ENCODE results near the gene CYSLTR2. TPM values are rescaled to one million over a fixed set of nuclear protein-coding genes. Genes with fewer than 3 reads are reported as not detected.
"Not testable (repeated sequence)": the region's sequence is repeated elsewhere in the genome, so short reads cannot be mapped to it uniquely, and the experiment has no call there.

The CYSLTR2 gene
- total RNA-seq, 1 experiment from 2014 or later = not detected

GRCh38 chr13:48693998-48694397 lies 40.3 kb downstream of the CYSLTR2 start:
- DNase-seq (ENCODE audit: low spot score) = no peak

DNA sequence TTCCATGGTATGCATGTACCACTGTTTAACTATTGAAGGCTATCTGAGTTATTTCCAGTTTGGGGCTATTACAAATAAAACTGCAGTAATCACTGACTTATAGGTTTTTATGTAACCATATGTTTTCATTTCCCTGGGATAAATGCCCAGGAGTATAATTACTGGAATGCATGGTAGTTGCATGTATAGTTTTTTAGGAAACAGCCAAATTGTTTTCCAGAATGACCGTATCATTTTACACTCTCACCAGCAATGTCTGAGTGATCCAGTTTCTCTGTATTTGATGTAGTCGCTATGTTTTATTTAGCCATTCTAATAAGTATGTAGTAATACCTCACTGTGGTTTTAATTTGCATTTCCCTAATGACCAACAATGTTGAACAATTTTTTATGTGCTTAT lies 42.0 kb downstream of the CYSLTR2 start:
- DNase-seq (ENCODE audit: low spot score) = no peak

GRCh38 chr13:48696676-48697075 lies 42.9 kb downstream of the CYSLTR2 start:
- DNase-seq (ENCODE audit: low spot score) = not testable (repeated sequence)

DNA sequence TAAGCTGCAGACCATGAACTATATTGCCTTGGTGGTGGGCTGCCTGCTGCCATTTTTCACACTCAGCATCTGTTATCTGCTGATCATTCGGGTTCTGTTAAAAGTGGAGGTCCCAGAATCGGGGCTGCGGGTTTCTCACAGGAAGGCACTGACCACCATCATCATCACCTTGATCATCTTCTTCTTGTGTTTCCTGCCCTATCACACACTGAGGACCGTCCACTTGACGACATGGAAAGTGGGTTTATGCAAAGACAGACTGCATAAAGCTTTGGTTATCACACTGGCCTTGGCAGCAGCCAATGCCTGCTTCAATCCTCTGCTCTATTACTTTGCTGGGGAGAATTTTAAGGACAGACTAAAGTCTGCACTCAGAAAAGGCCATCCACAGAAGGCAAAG lies 53.7 kb downstream of the CYSLTR2 start:
- DNase-seq (ENCODE audit: low spot score) = no peak

DNA sequence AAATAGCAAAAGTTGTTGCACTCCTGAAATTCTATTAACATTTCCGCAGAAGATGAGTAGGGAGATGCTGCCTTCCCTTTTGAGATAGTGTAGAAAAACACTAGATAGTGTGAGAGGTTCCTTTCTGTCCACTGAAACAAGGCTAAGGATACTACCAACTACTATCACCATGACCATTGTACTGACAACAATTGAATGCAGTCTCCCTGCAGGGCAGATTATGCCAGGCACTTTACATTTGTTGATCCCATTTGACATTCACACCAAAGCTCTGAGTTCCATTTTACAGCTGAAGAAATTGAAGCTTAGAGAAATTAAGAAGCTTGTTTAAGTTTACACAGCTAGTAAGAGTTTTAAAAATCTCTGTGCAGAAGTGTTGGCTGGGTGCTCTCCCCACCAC lies 55.0 kb downstream of the CYSLTR2 start:
- DNase-seq (ENCODE audit: low spot score) = no peak

DNA sequence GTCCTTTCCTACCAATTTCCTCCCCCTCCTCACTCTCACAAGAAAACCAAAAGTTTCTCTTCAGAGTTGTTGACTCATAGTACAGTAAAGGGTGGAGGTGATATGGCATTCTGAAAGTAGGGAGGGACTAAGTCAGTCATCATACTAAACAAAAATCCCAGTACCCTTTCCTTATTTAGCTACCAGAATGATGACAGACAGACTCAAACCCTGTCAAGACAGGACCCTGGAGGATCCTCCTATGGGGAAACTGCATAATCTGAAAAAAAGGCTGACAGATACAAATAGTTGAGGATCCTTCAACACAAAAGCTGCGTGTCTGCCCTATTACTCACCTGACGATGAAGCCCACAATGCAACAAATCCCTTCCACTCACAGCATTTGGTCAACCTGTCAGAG lies 55.5 kb downstream of the CYSLTR2 start:
- DNase-seq (ENCODE audit: low spot score) = no peak

- no peak for DNase-seq (ENCODE audit: low spot score)
These were observed 56.4 kb downstream of the CYSLTR2 start for GRCh38 chr13:48710160-48710559.

GRCh38 chr13:48712141-48712540 lies 58.4 kb downstream of the CYSLTR2 start:
- DNase-seq (ENCODE audit: low spot score) = no peak

GRCh38 chr13:48715977-48716376 lies 62.2 kb downstream of the CYSLTR2 start:
- DNase-seq (ENCODE audit: low spot score) = no peak

- DNase-seq (ENCODE audit: low spot score) = no peak
These were observed 66.9 kb downstream of the CYSLTR2 start for GRCh38 chr13:48720621-48721020.

DNA sequence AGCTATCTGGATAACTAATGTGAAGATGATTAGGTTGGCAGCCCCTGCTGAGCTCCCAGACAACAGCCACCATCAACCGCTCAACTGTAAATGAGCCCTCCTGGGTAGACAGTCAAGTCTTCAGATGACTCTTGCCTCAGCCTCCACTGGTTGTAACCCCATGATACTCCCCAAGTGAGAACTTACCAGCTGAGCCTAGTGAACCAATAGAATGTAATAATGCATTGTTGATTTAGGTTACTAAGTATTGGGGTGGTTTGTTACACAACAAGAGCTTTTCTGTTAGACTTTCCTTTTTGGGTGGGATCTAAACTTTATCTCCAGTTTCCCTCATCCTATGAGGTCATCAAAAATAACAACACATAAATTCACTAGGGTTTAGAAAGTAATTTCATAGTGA lies 69.4 kb downstream of the CYSLTR2 start:
- DNase-seq (ENCODE audit: low spot score) = no peak

GRCh38 chr13:48725271-48725670 lies 71.5 kb downstream of the CYSLTR2 start:
- DNase-seq (ENCODE audit: low spot score) = no peak

GRCh38 chr13:48726711-48727110 lies 73.0 kb downstream of the CYSLTR2 start:
- DNase-seq (ENCODE audit: low spot score) = no peak

- DNase-seq (ENCODE audit: low spot score) = peak; percentile 68
These were observed 73.7 kb downstream of the CYSLTR2 start for GRCh38 chr13:48727241-48728011.

DNA sequence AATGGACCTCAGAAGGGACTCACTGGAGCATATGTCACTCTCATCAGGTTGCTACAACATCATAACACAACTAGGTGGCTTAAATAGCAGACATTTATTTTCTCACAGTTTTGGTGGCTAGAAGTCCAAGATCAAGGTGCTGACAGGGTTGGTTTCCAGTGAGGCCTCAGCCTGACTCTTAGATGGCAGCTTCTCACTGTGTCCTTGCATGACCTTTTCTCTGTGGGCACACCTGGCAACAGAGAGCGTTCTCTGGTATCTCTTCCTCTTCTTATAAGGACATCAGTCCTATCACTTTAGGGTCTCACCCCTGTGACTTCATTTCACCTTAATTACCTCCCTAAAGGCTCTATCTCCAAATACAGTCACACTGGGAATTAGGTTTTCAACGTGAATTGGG lies 74.5 kb downstream of the CYSLTR2 start:
- no peak for DNase-seq (ENCODE audit: low spot score)

DNA sequence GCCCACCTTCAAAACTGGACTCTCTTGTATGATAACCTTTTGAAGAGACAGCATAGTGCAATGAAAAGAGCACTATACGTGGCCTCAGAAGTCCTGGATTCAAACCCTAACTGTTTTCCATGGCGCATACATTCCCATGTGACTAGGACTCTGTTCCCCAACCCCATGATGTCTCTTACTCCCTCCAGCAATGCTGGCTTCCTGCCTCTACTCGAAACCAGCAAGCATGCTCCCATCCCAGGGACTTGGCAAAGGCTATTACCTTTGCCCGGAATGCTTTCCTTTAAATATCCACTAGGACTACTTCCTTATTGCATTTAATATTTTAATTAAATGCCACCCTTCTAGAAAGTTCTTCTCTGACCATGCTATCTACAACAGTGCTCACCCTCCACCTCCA lies 75.1 kb downstream of the CYSLTR2 start:
- DNase-seq (ENCODE audit: low spot score) = no peak

DNA sequence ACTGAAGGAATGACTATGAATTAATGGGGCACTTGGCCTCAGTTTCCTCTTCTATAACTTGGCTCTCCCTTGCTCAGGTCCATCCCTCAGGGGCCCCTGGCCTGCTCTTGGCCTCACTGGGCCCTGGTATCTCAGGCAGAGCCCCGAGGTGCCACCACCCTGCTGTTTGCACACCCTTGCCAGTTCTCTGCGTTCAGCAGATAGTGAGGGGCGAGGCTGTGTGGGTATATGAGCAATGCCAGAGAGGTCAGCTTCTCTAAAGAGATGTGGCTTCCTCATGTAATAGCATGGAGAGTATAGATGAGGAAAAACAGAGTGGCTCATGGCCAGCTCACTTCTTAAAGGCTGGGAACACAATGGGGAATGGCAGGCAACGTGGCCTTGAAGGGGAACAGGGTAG lies 76.1 kb downstream of the CYSLTR2 start:
- DNase-seq (ENCODE audit: low spot score) = no peak

DNA sequence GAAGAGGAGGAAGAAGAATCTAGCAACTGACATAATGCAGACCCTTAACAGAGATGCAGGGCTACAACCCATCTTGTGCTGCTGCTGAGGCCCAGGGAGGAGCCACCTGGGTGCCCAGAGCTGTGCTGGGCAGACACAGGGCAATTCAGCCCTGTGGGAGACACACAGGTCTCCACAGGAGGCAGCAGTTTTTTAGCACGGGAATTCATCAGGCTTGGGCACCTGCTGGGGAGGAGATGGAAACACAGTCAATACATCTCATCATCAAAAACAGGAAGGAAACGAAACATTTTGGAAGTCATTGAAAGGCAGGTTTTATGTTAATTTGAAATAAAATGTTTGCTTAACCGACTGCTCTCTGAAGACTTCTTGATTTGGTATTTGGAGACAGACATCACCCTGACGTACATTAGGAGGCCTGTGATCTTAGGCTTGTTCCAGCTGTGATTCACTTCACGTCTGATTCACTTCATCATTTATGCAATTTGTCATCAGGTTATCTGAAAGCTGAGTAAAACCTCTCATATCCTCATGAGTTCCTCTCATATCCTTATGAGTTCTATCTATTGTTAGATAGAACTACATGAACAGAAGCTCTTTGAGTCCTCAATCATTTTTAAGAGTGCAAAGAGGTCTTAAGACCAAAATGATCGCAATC lies 77.4 kb downstream of the CYSLTR2 start:
- DNase-seq (ENCODE audit: low spot score) = no peak

- DNase-seq (ENCODE audit: low spot score) = peak; percentile 8
These were observed 78.3 kb downstream of the CYSLTR2 start for GRCh38 chr13:48731957-48732569.

GRCh38 chr13:48733739-48734335 lies 80.1 kb downstream of the CYSLTR2 start:
- no peak for DNase-seq (ENCODE audit: low spot score)

DNA sequence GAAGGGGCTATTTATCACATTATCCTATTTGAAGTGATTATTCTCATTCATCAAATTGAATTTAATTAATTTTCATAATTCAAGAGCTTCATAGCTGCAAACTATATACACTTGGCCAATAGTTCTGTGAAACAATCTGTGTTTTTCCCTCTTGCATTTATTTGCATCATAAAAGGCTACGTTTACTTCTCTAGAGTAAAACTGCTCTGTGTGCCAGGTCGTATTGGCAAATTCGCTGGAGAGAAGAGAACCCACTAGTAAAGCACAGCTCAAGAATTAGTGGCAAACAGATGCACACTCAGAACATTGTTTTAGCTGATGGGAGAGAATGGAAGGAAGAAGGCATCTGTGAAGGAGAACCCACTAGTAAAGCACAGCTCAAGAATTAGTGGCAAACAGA lies 81.8 kb downstream of the CYSLTR2 start:
- no peak for DNase-seq (ENCODE audit: low spot score)

GRCh38 chr13:48737689-48738088 lies 84.0 kb downstream of the CYSLTR2 start:
- no peak for DNase-seq (ENCODE audit: low spot score)

DNA sequence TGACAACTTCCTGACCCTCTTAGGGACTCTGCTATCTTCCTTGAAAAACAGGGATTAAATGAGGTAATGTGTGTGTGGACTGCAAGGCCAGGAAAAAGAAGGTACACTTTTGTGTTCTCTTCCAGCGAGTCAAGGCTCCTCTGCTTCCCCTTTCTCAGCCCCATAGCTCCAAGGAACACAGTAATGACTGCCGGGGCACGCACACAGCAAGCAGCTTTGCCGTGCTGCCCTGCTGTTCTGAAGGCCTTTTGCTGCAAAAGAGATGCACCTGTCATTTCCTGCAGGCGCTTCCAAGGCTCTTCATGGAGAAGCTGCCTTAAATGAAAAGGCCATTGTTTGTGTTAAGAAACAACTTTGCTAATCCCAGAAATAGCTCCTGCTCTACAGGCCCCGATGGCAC lies 84.6 kb downstream of the CYSLTR2 start:
- DNase-seq (ENCODE audit: low spot score) = no peak

Data from H4 (cell line).